ENCODE data around the gene KLK3.

Gene KLK3

DNA sequence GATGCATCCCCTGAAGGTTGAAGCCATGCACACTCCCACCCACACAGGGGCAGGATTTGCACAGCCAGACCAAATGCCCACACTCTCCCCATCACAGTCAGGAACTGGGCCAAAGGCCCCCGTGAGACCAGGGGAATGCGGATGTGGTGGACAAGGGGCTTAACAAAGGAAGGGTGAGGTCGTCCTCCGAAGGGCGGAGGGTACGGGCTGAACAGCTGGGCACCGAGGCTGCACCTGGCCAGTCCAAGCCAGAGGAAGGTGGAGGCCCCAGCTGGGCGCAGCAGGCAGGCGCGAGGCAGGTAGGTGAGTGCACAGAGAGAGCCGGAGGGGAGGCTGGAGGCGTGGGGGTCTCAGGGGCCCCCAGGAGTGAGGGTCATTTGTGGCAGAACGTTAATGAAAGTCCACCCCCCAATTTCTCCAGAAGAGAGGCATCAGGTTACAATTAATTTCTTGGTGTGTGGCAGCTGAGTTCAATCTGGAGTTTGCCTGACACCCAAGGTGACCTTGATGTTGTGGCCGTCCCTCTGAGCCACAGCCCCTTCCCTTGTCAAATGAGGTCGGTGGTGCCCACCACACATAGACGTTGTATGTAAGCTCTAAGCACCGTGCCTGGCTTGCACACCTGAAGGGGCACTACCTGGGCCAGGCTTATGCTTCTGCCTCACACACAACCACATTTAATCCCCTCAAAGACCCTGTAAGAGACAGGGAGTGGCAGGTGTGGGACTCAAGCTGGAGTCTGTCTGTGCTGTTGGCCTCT lies 24.3 kb upstream of the KLK3 start:
- in situ Hi-C loops (cut with HindIII; ENCODE audit: low sequenced_read_pairs): no loop called here

GRCh38 chr19:50831026-50831396 lies 23.7 kb upstream of the KLK3 start:
- in situ Hi-C loops (cut with HindIII; ENCODE audit: low sequenced_read_pairs): no loop called here

GRCh38 chr19:50832666-50833065 lies 22.0 kb upstream of the KLK3 start:
- in situ Hi-C loops (cut with HindIII; ENCODE audit: low sequenced_read_pairs): no loop called here

- in situ Hi-C loops (cut with HindIII; ENCODE audit: low sequenced_read_pairs): no loop called here
These were observed 21.5 kb upstream of the KLK3 start, which contains the start of gene KLK15 for GRCh38 chr19:50833117-50833801. Gene KLK15, minus strand, starts transcription at chr19:50833574. Its CDS starts 2,082 bp downstream, at chr19:50831492.

DNA sequence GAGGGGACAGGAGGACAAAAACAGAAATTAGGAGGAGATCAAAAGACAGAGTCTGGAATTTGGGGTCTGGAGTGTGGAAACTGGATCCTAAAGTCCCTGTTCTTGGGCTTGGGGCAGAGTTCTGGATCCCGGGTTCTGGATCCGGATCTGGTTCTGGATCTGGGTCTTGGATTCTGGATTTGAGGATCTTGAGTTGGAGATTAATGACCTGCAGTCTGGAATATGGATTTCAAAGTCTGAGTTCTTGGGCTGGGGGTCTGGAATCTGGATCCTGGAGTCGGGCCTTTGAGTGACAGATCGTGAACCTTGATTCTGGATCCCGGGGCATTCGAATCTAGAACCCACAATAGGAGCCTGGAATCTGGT lies 20.9 kb upstream of the KLK3 start:
- in situ Hi-C loops (cut with HindIII; ENCODE audit: low sequenced_read_pairs): no loop called here

DNA sequence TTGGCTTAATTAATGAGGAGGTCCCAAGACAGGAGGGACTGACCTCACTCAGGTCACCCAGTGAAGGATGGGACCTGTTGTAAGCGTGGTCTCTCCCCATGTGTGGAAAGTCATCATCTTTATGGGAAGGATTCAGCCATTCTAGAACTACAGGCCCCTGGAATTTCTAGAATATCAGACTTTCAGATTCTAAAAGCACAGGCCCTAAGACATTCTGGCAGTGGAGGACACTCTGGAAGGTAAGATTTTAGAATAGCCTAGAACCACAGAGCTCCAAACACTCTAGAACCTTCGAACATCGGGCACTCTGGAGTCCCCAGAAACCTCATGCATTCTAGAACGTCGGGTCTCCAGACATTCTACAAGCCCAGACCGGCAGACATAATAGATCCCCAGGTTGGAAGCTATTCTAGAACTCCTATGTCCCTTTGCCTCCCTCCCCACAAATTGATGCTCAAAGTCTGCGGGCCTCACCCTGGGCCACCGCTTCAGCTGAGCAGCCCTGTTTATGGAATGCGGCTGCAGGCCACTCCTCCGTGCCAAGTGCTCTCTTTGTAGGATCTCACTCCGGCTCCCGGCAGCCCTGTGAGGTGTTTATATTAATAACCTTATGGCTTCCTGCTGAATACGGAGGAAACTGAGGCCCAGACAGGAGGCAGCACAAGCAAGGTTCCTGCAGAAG lies 19.5 kb upstream of the KLK3 start:
- in situ Hi-C loops (cut with HindIII; ENCODE audit: low sequenced_read_pairs): no loop called here

- in situ Hi-C loops (cut with HindIII; ENCODE audit: low sequenced_read_pairs): no loop called here
These were observed 18.8 kb upstream of the KLK3 start for GRCh38 chr19:50835785-50836542.

GRCh38 chr19:50836543-50837195 lies 18.0 kb upstream of the KLK3 start:
- in situ Hi-C loops (cut with HindIII; ENCODE audit: low sequenced_read_pairs): no loop called here

DNA sequence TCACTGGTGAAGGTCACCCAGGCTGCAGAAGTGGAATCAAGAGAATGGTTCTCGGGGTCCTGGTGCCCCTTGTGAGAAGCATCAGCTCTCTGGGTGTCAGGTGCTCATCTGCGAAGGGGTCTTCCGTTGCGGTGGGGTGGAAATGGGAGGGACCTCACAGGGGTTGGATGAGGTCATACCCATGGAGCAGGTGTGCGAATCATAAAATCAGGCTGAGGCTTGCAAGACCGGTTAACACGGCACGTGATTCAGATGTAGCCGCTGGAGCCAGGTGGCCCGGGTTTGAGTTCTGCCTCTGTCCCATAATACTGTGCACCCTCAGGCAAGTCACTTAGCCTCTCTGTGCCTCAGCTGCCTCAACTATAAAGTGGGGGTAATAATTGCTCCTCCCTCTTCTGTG lies 17.4 kb upstream of the KLK3 start:
- in situ Hi-C loops (cut with HindIII; ENCODE audit: low sequenced_read_pairs): no loop called here

- in situ Hi-C loops (cut with HindIII; ENCODE audit: low sequenced_read_pairs): no loop called here
These were observed 16.5 kb upstream of the KLK3 start for GRCh38 chr19:50838239-50838638.

GRCh38 chr19:50839712-50840655 lies 14.7 kb upstream of the KLK3 start:
- in situ Hi-C loops (cut with HindIII; ENCODE audit: low sequenced_read_pairs): no loop called here

GRCh38 chr19:50842130-50842529 lies 12.6 kb upstream of the KLK3 start:
- in situ Hi-C loops (cut with HindIII; ENCODE audit: low sequenced_read_pairs): no loop called here

DNA sequence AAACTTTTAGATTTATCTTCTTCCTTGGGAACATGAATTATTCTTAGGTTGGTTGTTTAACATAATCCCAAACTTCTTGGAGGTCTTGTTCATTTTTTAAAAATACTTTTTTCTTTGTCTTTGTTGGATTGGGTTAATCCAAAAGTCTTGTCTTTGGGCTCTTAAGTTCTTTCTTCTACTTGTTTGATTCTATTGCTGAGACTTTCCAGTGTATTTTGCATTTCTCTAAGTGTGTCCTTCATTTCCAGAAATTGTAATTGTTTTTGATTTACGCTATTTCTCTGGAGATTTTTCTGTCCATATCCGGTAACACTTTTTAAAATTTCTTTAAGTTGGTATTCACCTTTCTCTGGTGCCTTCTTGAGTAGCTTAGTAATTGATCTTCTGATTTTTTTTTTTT lies 11.5 kb upstream of the KLK3 start:
- in situ Hi-C loops (cut with HindIII; ENCODE audit: low sequenced_read_pairs): no loop called here

DNA sequence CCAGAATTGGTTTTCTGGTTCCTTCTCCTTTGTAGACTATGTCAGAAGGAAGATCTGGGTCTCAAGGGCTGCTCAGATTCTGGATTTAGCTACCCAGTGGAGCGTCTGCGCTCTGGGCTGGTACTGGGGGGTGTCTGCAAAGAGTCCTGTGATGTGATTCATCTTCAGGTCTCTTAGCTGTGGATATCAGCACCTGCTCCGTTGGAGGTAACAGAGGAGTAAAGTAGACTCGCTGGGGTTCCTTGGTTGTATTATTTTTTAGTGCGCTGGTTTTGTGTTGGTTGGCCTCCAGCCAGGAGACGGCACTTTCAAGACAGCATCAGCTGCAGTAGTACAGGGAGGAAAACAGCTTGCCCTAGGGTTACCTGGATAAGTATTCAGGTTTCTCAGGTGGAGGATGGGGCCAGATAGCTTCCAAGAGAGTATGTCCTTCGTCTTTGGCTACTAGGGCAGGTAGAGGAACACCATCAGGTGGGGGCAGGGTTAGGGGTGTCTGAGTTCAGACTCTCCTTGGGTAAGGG lies 11.0 kb upstream of the KLK3 start:
- in situ Hi-C loops (cut with HindIII; ENCODE audit: low sequenced_read_pairs): no loop called here

- in situ Hi-C loops (cut with HindIII; ENCODE audit: low sequenced_read_pairs): no loop called here
These were observed 10.3 kb upstream of the KLK3 start for GRCh38 chr19:50844296-50844935.

DNA sequence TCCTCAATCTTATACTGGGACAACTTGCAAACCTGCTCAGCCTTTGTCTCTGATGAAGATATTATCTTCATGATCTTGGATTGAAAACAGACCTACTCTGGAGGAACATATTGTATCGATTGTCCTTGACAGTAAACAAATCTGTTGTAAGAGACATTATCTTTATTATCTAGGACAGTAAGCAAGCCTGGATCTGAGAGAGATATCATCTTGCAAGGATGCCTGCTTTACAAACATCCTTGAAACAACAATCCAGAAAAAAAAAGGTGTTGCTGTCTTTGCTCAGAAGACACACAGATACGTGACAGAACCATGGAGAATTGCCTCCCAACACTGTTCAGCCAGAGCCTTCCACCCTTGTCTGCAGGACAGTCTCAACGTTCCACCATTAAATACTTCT lies 4.0 kb upstream of the KLK3 start:
- in situ Hi-C loops (cut with HindIII; ENCODE audit: low sequenced_read_pairs): no loop called here

DNA sequence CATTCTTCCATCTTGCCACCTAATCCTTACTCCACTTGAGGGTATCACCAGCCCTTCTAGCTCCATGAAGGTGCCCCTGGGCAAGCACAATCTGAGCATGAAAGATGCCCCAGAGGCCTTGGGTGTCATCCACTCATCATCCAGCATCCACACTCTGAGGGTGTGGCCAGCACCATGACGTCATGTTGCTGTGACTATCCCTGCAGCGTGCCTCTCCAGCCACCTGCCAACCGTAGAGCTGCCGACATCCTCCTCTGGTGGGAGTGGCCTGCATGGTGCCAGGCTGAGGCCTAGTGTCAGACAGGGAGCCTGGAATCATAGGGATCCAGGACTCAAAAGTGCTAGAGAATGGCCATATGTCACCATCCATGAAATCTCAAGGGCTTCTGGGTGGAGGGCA lies 3.1 kb upstream of the KLK3 start:
- in situ Hi-C loops (cut with HindIII; ENCODE audit: low sequenced_read_pairs): no loop called here

GRCh38 chr19:50857366-50857765 lies 2.7 kb downstream of the KLK3 start:
- in situ Hi-C loops (cut with HindIII; ENCODE audit: low sequenced_read_pairs): no loop called here

GRCh38 chr19:50858886-50859285 lies 4.2 kb downstream of the KLK3 start:
- in situ Hi-C loops (cut with HindIII; ENCODE audit: low sequenced_read_pairs): no loop called here
